IPS-NIHi7 (cell line): Measurements from ENCODE around the gene PLEKHA5.
A peak's percentile ranks its signal among the peaks of the same experiment; 100 is the strongest.

Source experiments
- DNase-seq: peaks from one replicate; pipeline ENCODE4 v3.0.0; 2012; ENCODE audit warnings: mixed read lengths; ENCODE audit errors: extremely low spot score

PLEKHA5 gene

GRCh38 chr12:19130224-19131024 lies 891 bp downstream of the PLEKHA5 start:
- DNase-seq: peak; percentile 54

DNA sequence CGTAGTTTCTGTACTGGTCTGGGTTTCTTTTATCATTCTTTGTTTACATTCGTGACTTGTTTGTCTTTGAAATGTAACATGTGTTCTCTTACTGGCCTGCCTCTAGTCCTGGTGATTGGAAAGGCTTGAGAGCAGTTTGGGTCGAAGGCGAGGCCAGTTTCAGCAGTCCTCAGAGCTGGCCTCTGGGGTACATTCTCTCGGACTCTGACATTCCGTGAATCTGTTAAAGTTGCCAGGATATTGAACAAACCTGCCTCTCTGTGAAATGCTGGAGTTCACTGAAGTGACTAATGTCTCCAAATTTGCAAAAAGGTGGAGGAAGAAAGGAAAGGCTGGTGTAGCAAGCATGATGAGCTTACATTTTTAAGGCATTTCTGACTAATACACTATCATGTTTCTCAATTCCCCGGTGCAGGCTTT lies 1.5 kb downstream of the PLEKHA5 start:
- peak; percentile 53 for DNase-seq

DNA sequence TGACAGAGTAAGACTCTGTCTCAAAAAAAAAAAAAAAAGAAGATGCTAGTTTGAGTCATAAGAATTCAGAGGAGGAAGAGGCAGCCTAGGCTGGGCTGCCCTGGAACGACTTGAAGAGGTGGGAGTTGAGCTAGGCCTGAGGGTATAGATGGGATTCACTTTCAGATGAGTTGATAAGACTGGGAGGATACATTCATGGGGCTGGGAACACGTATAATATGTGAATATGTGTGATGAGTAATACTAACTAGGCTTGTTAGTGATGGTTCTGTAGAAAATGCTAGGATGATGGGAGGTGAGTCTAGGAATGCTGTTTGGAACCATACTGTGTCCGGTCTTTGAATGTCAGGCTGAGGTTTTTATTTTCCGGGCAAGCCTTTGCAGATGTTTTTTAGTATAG lies 9.0 kb downstream of the PLEKHA5 start:
- DNase-seq: no peak

- no peak for DNase-seq
These were observed 9.4 kb downstream of the PLEKHA5 start for GRCh38 chr12:19138956-19139355.

DNA sequence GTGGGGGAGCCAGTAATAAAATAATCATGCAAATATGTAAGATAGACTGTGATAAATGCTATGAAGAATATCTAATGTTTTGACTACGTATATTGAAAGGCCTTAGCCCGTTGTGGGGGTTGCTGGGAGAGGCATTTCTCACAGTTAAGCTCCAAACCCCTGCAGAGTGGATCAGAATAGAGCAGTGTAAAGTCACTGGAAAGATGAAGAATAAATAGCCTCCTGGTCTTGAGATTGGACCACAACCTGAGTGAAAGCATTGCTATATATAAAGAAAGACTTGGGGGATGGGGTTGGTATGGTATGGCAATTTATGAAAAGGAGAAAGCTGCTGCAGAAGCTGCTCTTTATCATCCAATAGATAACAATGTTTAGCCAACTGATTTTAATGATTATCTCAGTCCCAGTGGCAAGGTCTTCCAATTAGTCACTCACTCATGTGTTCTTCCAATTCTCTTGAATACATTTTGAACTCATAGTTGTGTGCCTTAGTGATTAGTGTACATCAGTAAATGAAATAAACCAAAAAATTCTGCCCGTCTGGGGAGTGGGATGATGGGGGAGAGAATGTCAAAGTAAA lies 10.2 kb downstream of the PLEKHA5 start:
- no peak for DNase-seq

GRCh38 chr12:19140381-19141236 lies 11.1 kb downstream of the PLEKHA5 start:
- DNase-seq: no peak

DNA sequence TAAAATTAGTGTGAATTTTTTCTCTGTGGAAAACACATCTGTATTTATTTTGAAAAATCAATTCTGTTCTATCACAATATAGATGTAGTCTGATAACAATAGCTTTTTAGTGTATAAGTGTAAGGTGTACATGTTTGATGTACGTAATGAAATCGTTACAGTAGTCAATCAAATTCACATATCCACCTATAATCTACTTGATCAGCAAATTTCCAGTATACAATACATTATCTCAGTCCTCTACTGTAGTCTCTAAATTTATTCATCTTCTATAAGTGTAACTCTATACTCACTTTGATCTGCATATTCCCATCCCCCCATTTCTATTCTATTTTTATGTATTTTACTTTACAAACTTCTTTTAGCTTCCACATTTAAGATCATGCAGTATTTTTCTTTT lies 13.0 kb downstream of the PLEKHA5 start:
- no peak for DNase-seq

GRCh38 chr12:19144287-19144686 lies 14.8 kb downstream of the PLEKHA5 start:
- DNase-seq: no peak

DNA sequence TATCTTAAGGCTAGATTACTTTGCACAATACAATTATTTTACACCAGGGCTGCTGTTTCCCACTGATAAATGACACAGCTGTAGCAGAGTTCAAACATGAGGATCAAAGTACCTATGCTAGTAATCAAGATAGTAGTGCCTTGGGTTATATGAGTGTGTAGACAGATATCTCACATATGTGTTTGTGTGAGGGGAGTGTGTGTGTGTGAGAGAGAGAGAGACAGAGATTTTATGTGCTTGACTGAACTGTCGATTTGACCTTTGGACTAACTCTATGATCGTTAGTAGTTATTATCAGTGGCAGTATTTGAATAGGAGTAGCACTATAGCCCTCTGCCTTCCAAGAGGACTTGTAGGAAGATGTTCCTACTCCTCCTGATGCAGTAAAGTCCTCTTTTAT lies 15.5 kb downstream of the PLEKHA5 start:
- DNase-seq: no peak

DNA sequence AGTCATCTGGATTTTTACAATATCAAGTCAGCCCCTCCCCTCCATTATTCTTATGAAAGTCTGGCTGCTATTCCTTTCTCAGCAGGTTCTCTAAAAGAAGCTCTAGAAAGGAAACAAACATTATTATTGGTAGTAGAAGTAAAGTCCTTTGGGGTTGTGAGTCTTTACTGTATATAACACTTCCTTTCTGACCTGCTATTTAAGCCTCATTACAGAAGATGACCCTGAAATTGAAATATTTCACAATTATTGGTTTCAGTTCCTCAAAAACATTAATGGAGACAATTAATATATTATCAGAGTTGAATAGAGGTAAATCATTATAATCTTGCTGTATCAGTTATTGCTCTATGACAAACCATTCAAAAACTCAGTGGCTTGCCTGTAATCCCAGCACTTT lies 19.3 kb downstream of the PLEKHA5 start:
- DNase-seq: no peak

DNA sequence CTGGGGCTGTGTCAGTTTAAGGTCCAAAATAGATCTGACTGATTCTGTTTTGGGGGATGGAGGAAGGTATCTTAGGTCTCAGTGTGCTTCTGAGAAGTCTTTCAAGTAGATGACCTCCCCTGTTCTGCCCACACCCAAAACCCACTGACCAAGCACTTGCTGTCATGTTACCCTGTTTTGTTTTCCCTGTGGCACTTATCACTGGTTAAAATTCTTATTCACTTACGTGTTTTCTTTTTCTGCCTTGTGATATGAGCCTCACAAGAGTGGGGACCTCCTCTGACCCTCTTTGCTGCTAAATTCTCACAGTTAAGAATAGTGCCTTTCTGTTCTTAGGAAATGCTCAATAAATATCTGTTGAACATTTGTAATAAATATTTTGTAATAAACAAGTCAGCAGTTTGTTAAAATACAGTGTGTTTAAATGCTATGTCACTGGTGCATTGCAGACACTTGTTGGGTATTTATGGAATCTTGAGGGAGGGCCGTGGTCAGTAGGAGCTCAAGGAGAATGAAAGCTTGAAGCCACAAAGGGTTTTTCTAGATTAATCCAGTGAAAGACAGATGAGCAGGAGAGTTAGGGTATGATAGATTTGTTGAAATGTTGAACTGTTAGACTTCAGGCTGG lies 20.9 kb downstream of the PLEKHA5 start:
- DNase-seq: no peak

GRCh38 chr12:19151298-19151697 lies 21.8 kb downstream of the PLEKHA5 start:
- DNase-seq: no peak

- DNase-seq: no peak
These were observed 23.9 kb downstream of the PLEKHA5 start for GRCh38 chr12:19153396-19153795.

DNA sequence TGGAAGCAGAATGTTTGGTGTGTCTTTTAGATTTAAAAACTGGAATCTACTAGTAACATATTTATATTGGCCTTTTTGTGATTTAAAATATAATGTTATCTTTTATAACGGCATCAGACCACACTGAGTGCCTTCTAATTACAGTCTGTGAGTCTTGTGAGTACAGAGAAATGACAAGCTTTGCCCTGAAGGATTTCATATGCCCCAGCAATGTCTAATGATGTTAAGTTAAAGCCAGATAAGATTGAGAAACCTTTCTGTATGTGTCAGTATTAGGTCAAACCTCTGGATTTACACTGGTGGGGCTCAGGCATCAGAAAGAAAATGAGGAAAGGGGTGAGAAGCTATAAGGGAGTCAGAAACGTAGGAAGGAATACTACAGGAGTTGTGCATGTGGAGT lies 25.2 kb downstream of the PLEKHA5 start:
- DNase-seq: no peak

DNA sequence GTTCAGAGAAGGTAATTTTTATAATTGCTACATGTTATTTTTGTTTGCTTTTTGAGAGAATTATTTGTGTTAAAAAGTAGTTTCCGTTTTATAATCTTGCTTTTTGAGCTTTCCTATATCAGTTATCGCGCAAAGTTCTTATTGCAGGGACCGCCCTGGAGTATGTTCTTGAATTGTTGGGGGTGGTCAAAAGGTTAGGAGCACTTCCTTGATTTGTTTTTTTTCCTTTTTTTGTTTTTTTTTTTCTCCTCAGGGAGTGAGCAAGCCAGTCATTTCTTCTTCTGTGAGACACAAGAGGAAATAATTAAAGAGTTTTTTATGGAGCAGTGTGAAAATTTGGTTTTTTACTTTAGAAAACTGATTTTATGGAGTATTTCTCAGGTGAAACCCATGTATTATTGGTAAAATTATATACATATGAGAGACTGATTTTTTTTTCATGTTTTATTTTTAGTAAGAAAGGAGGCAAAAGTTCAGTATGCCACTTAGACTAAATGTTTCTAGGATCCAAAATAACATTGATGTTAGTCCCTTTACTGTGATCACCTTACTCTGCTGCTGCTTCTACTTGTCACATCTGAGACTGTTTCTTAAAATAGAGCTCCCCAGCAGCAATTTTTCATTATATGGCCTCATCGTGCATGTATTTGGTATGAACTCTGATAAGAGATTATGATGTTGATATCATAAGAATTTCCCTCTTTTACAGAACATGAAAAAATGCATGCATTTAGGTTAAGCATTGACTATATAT lies 26.6 kb downstream of the PLEKHA5 start:
- DNase-seq: no peak

DNA sequence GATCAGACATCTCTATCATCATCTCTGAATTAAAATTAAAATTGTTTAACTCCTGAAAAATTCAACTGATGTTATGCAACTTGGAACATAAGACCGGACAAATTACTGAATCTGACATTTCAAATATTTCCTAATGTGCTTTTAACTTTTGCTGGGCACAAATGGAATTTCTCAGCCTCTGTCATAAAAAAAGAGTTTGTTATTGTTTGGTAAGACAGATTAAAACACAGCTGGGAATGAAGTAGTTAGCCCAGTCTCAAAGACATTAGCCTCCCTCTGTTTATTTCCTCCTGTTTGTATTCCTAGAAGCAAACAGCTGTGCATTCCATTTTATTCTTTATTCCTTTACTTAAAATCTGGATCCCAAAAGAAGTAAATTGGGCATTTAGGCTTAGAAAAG lies 29.4 kb downstream of the PLEKHA5 start:
- DNase-seq: no peak

- no peak for DNase-seq
These were observed 31.7 kb downstream of the PLEKHA5 start for GRCh38 chr12:19161216-19161615.

GRCh38 chr12:19165451-19165850 lies 35.9 kb downstream of the PLEKHA5 start:
- no peak for DNase-seq

- no peak for DNase-seq
These were observed 36.9 kb downstream of the PLEKHA5 start for GRCh38 chr12:19166387-19166786.

GRCh38 chr12:19166956-19167355 lies 37.4 kb downstream of the PLEKHA5 start:
- no peak for DNase-seq

- no peak for DNase-seq
These were observed 38.2 kb downstream of the PLEKHA5 start for GRCh38 chr12:19167708-19168107.
